ENCODE measurements around the gene DDB1. TPM values are rescaled to one million over a fixed set of nuclear protein-coding genes. Genes with fewer than 3 reads are reported as not detected.
"Not testable (repeated sequence)": the region's sequence is repeated elsewhere in the genome, so short reads cannot be mapped to it uniquely, and the experiment has no call there.

Gene DDB1
- total RNA-seq, 2 donors from 2014 or later, result 211 to 344 TPM

DNA sequence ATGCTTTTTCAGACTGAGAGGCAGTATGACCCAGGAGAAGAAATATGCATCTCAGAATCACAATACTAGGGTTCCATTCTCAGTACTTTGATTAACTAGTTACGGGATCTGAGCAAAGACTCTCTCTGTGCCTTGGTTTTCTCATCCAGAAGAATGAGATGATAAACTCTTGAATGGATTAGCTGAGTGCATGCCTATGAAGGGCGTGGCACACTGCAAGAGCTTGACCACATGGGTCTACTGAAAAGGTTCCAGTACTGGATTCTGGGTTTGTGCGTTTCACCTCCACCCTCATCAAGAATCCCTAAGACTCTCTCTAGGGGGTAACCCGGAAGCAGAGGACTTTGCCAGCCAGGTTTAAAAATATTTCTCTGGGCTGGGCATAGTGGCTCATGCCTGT lies 66.3 kb downstream of the DDB1 start:
- no peak for ATAC-seq (replicated peaks)
- Mint-ChIP-seq H3K27ac (no peak overlapping the region), H3K9me3 (no peaks in the 10 kb centered on the region), H3K4me1 (no peaks in the 10 kb centered on the region), H3K4me3 (no peak overlapping the region), H3K36me3 (ENCODE audit: low read depth) (no peaks in the 10 kb centered on the region), H3K27me3 (no peaks in the 10 kb centered on the region)

DNA sequence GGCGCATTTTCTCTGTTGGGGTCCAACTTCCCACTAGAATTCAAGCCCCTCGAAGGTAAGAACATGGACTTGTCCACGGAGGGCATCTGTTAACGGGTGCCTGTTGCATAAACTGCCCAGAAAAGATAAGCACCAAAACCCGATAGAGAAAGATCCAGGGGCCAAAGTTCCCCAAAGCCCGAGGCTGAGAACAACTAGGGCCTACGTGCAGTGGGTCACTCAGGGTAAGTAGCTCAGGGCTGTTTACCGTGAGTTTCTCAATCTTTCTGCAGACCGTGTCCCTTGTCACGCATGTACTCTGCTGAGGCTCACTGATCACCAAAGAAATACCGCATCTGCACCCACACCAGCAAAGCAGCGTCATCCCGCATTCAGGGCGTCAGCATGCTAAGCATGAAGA lies 67.5 kb downstream of the DDB1 start:
- H3K4me3 Mint-ChIP-seq, result no peak overlapping the region
- H3K27me3 Mint-ChIP-seq, result peaks cover 3% of the 10 kb centered on the region
- H3K27ac Mint-ChIP-seq, result no peak overlapping the region
- ATAC-seq (replicated peaks), result no peak
- H3K36me3 Mint-ChIP-seq (ENCODE audit: low read depth), result no peaks in the 10 kb centered on the region
- no peaks in the 10 kb centered on the region for H3K9me3 Mint-ChIP-seq
- H3K4me1 Mint-ChIP-seq, result no peaks in the 10 kb centered on the region

DNA sequence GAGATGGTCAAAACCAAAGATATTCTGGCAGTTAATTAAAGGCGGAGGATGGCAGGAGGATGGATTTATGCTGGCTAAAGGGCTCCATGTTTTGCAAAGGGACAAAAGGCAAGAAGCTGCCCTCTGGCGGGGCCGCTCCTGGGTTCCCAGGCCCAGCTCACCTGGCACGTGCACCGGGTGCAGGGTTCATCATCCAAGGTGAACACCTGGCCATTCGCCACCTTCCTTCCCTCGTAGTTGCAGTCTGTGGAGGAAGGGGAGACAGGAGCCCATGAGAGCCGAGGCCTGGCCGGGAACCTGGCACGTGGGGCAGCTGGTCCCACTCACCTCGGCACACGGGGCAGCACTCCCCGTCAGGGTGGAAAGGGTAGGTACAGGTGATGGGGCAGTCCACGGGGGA lies 68.1 kb downstream of the DDB1 start:
- no peaks in the 10 kb centered on the region for H3K36me3 Mint-ChIP-seq (ENCODE audit: low read depth)

DNA sequence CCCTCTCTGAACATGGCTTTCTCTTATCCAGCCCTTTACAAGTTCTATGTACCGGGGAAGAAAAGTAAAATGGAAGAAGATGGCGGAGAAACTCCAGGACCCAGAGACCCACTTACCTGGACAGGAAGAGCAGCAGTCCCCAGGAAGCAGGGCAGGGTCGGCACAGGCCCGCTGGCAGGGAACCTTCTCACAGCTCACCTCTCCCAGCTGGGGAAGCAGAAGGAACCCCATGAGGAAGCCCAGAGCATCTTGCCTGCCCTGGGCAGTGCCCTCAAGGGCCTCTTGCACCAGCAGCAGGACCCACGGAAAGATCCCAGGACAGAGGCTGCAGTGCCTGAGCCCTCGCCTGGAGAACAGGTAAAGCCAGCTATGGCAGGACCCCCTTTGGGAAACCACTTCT lies 68.5 kb downstream of the DDB1 start:
- ATAC-seq (replicated peaks), result no peak
- H3K4me1 Mint-ChIP-seq, result no peaks in the 10 kb centered on the region
- peaks cover 3% of the 10 kb centered on the region for H3K27me3 Mint-ChIP-seq
- no peak overlapping the region for H3K4me3 Mint-ChIP-seq
- H3K36me3 Mint-ChIP-seq (ENCODE audit: low read depth), result no peaks in the 10 kb centered on the region
- H3K27ac Mint-ChIP-seq, result no peak overlapping the region
- no peaks in the 10 kb centered on the region for H3K9me3 Mint-ChIP-seq

More for the DNA sequence above, 68.1 kb downstream of the DDB1 start:
- no peaks in the 10 kb centered on the region for H3K4me1 Mint-ChIP-seq
- no peak overlapping the region for H3K27ac Mint-ChIP-seq
- H3K27me3 Mint-ChIP-seq, result peaks cover 3% of the 10 kb centered on the region
- no peak for ATAC-seq (replicated peaks)
- H3K9me3 Mint-ChIP-seq, result no peaks in the 10 kb centered on the region
- H3K4me3 Mint-ChIP-seq, result no peak overlapping the region

DNA sequence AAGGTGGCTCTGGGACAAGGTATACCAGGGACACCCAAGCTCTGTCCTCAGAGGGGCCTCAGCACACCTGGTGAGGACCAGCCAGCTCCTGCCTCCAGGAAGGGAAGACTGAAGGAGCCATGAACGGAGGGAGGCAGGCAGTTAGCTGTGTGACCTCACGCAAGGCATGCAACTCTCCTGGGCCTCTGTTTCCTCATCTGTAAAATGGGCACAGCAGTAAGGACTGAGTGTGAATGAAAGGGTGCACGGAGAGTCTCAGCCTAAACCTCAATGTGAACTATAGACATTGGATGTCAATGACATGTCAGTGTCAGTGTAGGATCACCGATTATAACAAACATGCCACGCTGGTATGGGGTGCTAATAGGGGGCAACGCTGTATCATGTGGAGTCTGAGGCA lies 73.5 kb downstream of the DDB1 start:
- no peaks in the 10 kb centered on the region for H3K4me1 Mint-ChIP-seq
- H3K9me3 Mint-ChIP-seq, result no peaks in the 10 kb centered on the region
- H3K27ac Mint-ChIP-seq, result no peak overlapping the region
- ATAC-seq (replicated peaks), result no peak
- no peaks in the 10 kb centered on the region for H3K36me3 Mint-ChIP-seq (ENCODE audit: low read depth)
- H3K27me3 Mint-ChIP-seq, result peaks cover 7% of the 10 kb centered on the region
- H3K4me3 Mint-ChIP-seq, result no peak overlapping the region

DNA sequence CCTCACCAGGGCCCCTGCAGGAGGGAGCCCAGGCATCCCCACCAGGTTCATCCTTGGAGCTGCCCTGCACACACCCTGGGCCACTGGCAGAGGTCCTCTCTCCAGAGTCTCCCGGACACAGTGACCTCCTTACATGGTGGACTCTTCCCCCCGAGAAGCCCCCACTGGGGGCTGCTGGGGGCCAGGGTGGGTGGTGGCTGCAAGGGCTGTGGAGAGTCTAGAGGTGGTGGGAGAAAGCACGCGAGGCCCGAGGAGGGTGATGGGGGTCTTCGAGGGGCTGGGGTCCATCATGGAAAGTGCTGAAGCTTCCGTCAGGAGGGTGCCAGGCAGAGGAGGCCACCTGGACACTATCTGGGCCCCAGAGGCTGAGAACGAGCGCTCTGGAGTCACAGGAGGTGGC lies 74.4 kb downstream of the DDB1 start:
- H3K9me3 Mint-ChIP-seq, result no peaks in the 10 kb centered on the region
- no peaks in the 10 kb centered on the region for H3K4me1 Mint-ChIP-seq
- ATAC-seq (replicated peaks), result no peak
- no peaks in the 10 kb centered on the region for H3K36me3 Mint-ChIP-seq (ENCODE audit: low read depth)
- no peak overlapping the region for H3K27ac Mint-ChIP-seq
- H3K27me3 Mint-ChIP-seq, result peaks cover 7% of the 10 kb centered on the region
- no peak overlapping the region for H3K4me3 Mint-ChIP-seq

DNA sequence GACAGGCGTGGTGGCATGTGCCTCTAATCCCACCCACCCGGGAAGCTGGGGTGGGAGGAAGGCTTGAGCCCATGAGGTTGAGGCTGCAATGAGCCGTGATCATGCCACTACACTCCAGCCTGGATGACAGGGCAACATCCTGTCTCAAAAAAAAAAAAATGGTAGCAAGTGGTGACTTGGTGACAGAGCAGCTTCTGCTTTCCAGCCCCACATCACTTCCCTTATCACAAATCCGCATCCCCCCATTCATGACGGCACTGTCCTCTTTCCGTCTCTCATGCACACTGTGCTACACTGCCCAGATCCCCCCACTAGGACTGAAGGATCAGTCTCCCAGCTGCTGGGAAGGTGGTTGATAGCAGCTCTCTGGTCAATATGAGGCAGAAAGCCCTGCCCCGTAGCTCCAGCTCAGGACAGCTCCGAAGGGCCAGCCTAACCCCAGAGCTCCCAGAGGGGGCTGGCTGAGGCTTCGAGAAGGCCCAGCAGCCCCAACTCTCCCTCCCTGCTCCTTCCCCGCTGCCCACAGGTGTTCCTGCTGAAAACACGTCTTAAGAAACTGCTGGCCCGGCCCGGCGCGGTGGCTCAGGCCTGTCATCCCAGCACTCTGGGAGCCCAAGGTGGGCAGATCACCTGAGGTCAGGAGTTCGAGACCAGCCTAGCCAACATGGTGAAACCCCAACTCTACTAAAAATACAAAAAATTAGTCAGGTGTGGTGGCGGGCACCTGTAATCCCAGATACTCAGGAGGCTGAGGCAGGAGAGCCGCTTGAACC lies 76.0 kb downstream of the DDB1 start:
- no peaks in the 10 kb centered on the region for H3K9me3 Mint-ChIP-seq

DNA sequence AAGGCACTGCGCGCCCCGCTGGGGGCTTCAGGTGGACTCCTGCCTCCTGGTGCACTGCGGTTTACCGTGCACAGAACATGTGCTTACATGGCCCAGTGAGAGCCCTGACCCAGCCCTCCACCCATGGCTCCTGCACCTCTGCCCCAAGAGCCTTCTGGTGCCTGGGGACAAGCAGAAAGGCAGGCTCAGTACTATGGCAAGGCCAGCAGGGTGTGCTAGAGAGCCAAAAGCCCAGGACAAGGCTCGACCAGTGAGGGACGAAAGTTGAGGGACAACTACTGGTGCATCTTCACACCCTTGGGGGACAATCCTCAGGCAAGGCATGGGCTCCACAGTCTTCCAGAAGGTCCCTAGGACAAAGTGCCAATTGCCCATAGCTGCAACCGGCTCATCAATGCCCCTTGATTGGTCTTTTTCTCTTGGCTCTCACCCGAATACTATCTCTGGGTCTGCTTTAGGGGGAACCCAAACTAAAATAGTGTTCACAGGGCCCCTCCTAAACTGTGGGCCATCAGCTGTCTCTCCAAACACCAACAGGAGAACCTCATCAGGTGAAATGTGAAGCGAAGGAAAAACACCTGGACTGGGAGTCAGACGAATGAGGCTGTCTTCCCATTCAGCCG lies 78.4 kb downstream of the DDB1 start:
- ATAC-seq (replicated peaks), result peak; percentile 93
- Mint-ChIP-seq H3K4me1 (no peaks in the 10 kb centered on the region), H3K36me3 (ENCODE audit: low read depth) (no peaks in the 10 kb centered on the region), H3K4me3 (no peak overlapping the region), H3K27ac (no peak overlapping the region), H3K27me3 (peaks cover 3% of the 10 kb centered on the region), H3K9me3 (no peaks in the 10 kb centered on the region)

More for the DNA sequence above, 76.0 kb downstream of the DDB1 start:
- Mint-ChIP-seq H3K4me3 (no peak overlapping the region), H3K36me3 (ENCODE audit: low read depth) (no peaks in the 10 kb centered on the region), H3K27ac (peak overlapping the region; percentile 41), H3K4me1 (no peaks in the 10 kb centered on the region), H3K27me3 (peaks cover 7% of the 10 kb centered on the region)
- ATAC-seq (replicated peaks), result no peak

DNA sequence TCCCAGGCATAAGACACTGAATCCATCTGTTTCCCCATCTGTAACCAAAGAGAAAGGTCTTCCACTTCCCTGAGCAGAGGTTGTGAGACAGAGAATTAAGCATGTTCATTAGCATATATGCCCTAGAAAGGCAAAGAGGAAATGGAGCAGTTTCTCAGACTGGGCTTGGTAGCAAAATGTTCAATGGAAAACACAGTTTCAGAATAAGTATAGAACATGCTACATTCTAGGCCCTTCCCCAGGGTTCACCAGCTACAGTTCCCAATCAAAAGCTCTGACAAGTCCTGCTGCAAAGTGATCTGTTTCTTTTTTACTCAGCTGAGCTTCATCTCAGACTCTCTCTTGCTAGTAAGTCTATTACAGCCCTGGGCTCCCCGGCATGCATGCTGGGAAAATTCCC lies 80.6 kb downstream of the DDB1 start:
- H3K27me3 Mint-ChIP-seq; H3K4me1 Mint-ChIP-seq; ATAC-seq (replicated peaks); H3K27ac Mint-ChIP-seq; H3K36me3 Mint-ChIP-seq (ENCODE audit: low read depth); H3K4me3 Mint-ChIP-seq; H3K9me3 Mint-ChIP-seq: not testable (repeated sequence)

DNA sequence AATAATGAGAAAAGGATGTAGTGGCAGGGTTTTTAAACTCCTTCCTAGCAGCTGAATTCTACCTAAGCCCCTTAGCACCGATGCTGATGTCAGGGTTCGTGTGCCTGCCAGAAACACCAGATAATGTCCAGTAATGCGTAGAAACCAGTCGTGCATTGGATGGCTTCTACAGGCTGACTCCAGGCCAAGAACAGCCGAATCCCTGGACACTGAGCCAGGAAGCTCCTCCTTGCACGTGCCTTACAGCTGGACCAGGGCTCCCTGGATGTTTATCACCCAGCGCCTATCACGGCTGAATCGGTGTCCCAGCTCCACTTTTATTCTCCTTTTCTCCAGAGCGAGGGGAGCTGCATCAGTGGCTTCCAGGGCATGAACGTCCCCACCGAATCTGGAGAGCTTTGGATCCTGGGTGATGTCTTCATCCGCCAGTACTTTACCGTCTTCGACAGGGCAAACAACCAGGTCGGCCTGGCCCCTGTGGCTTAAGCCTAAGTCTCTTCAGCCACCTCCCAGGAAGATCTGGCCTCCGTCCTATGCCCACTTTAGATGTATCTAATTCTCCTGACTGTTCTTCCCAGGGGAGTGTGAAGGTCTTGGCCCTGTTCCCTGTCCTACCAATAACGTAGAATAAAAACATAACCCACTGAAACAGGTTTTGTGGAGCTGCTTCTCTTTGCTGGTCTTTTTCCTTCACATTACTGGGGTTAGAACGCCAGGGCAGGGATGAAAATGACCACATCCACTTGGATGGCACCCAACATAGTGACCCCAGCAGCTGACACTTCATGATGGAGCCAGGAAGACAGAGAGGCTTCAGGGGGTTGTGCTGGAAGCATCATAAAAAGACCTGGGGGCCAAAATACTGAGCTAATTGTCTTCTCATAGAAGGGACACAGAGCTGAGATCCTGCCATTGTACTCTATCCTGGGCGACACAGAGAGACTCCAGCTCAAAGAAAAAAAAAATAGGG lies 81.8 kb downstream of the DDB1 start:
- not testable (repeated sequence) for H3K4me3 Mint-ChIP-seq; H3K36me3 Mint-ChIP-seq (ENCODE audit: low read depth); ATAC-seq (replicated peaks); H3K9me3 Mint-ChIP-seq; H3K27me3 Mint-ChIP-seq; H3K4me1 Mint-ChIP-seq; H3K27ac Mint-ChIP-seq

Other genes with a start within 250 kb of the DDB1 start
- 100 to 1,000 TPM; 231 to 476 TPM for gene CD5, start 230.6 kb downstream of the DDB1 start, total RNA-seq
- 10 to 100 TPM in 1 of 2 donors, 1 to 10 TPM in 1; 9.7 to 14.5 TPM for gene VPS37C, start 171.7 kb downstream of the DDB1 start, total RNA-seq
- not detected for gene PGA3, start 129.6 kb downstream of the DDB1 start, total RNA-seq
- gene PGA4, start 110.8 kb downstream of the DDB1 start, total RNA-seq, result not detected
- gene PGA5, start 91.9 kb downstream of the DDB1 start, total RNA-seq, result not detected
- gene VWCE, start 37.8 kb downstream of the DDB1 start, total RNA-seq, result 10 to 100 TPM in 1 of 2 donors, 1 to 10 TPM in 1; 8.6 to 11.1 TPM
- 10 to 100 TPM; 32.6 to 32.9 TPM for gene TKFC, start 123 bp upstream of the DDB1 start, total RNA-seq
- 10 to 100 TPM; 46.5 to 62.3 TPM for gene CYB561A3, start 28.8 kb upstream of the DDB1 start, total RNA-seq
- gene TMEM138, start 29.3 kb upstream of the DDB1 start, total RNA-seq, result 10 to 100 TPM; 30.6 to 47.9 TPM
- gene TMEM216, start 59.5 kb upstream of the DDB1 start, total RNA-seq, result 10 to 100 TPM; 12.1 to 12.8 TPM
- gene CPSF7, start 96.9 kb upstream of the DDB1 start, total RNA-seq, result 100 to 1,000 TPM in 1 of 2 donors, 10 to 100 TPM in 1; 98.1 to 114 TPM
- gene SDHAF2, start 97.0 kb upstream of the DDB1 start, total RNA-seq, result 10 to 100 TPM; 36.9 to 45.5 TPM
- gene LRRC10B, start 175.6 kb upstream of the DDB1 start, total RNA-seq, result not detected
- gene SYT7, start 248.0 kb upstream of the DDB1 start, total RNA-seq, result under 1 TPM in 1 of 2 donors, not detected in 1; 0.19 TPM

All from activated T-helper 17 cell treated with anti-CD3 and anti-CD28 coated beads, Interleukin-2, amount 50 U/mL, for 72 hours (primary cell).